ENCODE measurements around the gene PIGL.
"Not testable (repeated sequence)": the region's sequence is repeated elsewhere in the genome, so short reads cannot be mapped to it uniquely, and the experiment has no call there.

Gene PIGL

DNA sequence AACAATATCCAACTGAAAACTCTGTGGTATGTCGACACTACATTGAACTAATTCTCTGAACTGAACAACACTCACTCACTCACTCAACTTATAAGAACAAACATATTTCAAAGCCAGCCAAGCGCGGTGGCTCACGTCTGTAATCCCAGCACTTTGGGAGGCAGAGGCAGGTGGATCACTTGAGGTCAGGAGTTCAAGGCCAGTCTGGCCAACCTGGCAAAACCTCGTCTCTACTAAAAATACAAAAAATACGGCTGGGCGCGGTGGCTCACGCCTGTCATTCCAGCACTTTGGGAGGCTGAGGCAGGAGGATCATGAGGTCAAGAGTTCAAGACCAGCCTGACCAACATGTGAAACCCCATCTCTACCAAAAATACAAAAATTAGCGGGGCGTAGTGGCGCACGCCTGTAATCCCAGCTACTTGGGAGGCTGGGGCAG, 15.3 kb upstream of the PIGL start:
- peaks cover 39% of the 10 kb centered on the region for H3K4me1 ChIP-seq (ENCODE audit: control insufficient read depth, insufficient read depth, low read length)
- not testable (repeated sequence) for H3K4me3 ChIP-seq (ENCODE audit: low read length); H3K36me3 ChIP-seq (ENCODE audit: control insufficient read depth, insufficient read depth, low read length, severe bottlenecking); H3K9ac ChIP-seq (ENCODE audit: low read length); H3K27me3 ChIP-seq (replicated peaks; ENCODE audit: control insufficient read depth, insufficient read depth, low read length); H3K9me3 ChIP-seq (ENCODE audit: control insufficient read depth, low read length)
- peak; percentile 30 for DNase-seq (ENCODE audit: low read depth)

DNA sequence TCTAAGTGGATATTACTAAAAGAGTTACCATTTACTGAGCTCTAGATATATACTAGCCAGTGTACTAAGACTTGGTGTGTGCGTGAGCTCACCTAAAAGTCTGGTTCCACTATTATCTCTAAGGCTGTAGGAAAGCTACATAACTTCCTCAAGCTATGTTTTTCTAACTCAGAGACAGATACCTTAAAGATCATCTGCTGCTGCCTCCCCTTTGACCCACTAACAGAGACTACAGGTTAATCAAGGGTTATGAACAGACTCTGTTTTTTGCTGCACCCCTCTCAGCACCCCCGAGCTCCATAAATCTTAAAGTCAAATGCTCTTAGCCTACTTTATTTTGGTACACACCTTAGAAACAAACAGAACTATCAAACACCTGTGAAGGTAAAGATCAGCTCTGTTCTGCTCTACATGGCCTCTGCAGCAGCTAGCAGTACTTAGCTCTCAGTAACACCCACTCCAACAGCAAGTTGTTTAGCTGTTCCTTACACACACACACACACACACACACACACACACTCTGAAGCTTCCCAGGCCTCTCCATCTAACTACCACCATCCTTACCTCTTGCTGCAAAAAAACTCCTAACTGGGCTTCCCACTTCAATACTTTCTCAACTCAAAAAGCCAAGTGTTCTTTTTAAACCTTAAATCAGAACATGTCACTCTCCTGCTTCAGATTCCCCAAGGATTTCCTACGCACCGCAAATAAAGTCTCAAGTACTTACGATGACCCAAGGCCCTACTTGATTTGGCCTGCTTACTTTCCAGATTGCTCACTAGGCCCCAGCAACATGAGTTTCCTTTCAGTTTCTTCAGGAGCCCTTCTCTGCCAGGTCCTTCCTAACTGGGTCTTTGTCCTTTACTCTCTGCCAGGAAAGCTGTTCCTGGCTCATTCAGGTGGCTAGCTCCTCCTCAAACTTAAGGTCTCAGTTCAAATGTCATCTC, 14.2 kb upstream of the PIGL start:
- Histone ChIP-seq H3K9ac (ENCODE audit: low read length) (peak overlapping the region; percentile 34), H3K4me1 (ENCODE audit: control insufficient read depth, insufficient read depth, low read length) (peaks cover 43% of the 10 kb centered on the region), H3K4me3 (ENCODE audit: low read length) (peak overlapping the region; percentile 52)
- H3K9me3 ChIP-seq (ENCODE audit: control insufficient read depth, low read length); H3K27me3 ChIP-seq (replicated peaks; ENCODE audit: control insufficient read depth, insufficient read depth, low read length); H3K36me3 ChIP-seq (ENCODE audit: control insufficient read depth, insufficient read depth, low read length, severe bottlenecking); DNase-seq (ENCODE audit: low read depth): not testable (repeated sequence)

DNA sequence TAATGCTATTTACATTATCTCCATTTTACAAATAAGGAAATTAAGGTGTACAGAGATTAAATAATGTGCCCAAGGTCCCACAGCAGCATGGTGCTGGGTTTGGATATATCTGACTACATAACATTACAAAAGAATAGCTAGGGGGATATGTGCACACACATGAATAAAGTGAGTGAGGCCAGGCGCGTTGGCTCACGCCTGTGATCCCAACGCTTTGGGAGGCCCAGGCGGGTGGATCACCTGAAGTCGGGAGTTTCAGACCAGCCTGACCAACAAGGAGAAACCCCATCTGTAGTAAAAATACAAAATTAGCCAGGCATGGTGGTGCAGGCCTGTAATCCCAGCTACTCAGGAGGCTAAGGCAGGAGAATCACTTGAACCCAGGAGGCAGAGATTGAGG, 12.2 kb upstream of the PIGL start:
- H3K9me3 ChIP-seq (ENCODE audit: control insufficient read depth, low read length); H3K27me3 ChIP-seq (replicated peaks; ENCODE audit: control insufficient read depth, insufficient read depth, low read length); H3K36me3 ChIP-seq (ENCODE audit: control insufficient read depth, insufficient read depth, low read length, severe bottlenecking); DNase-seq (ENCODE audit: low read depth); H3K9ac ChIP-seq (ENCODE audit: low read length); H3K4me3 ChIP-seq (ENCODE audit: low read length): not testable (repeated sequence)
- H3K4me1 ChIP-seq (ENCODE audit: control insufficient read depth, insufficient read depth, low read length): peaks cover 38% of the 10 kb centered on the region

DNA sequence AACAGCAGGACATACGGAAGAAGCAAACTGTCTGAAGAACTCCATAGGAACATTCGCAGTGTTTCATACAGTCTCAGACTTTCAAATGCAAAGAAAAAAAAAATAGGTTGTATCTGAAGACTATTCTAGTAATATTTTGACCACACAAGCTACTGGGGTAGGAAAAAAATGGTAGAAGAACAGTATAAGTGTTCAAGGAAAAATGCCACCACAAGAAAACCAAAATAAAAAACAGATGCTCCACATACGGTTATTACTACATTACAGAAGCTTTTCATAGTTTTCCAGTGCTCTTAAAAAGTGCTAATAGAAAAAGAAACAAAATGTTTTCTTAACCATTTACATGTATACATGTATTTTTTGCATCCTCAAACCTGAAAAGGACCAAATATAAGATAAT, 5.4 kb upstream of the PIGL start:
- DNase-seq (ENCODE audit: low read depth): peak; percentile 51
- Histone ChIP-seq H3K9me3 (ENCODE audit: control insufficient read depth, low read length) (no peaks in the 10 kb centered on the region), H3K9ac (ENCODE audit: low read length) (no peak overlapping the region), H3K4me3 (ENCODE audit: low read length) (no peak overlapping the region), H3K36me3 (ENCODE audit: control insufficient read depth, insufficient read depth, low read length, severe bottlenecking) (no peaks in the 10 kb centered on the region), H3K4me1 (ENCODE audit: control insufficient read depth, insufficient read depth, low read length) (peaks cover 37% of the 10 kb centered on the region), H3K27me3 (replicated peaks; ENCODE audit: control insufficient read depth, insufficient read depth, low read length) (no peaks in the 10 kb centered on the region)

DNA sequence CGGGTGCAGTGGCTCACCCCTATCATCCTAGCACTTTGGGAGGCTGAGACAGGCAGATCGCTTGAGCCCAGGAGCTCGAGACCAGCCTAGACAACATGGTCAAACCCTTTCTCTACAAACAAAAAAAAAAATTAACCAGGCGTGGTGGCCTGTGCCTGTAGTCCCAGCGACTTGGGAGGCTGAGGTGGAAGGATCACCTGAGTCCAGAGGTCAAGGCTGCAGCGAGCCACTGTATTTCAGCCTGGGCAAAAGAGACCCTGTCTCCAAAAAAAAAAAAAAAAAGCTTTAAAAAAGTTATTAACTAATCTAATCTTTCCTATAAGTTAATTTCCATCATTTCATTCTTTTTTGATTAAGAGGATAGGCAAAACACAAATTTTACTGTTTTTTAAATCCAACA, 4.2 kb upstream of the PIGL start:
- H3K9me3 ChIP-seq (ENCODE audit: control insufficient read depth, low read length): no peaks in the 10 kb centered on the region
- H3K36me3 ChIP-seq (ENCODE audit: control insufficient read depth, insufficient read depth, low read length, severe bottlenecking): no peaks in the 10 kb centered on the region
- no peaks in the 10 kb centered on the region for H3K27me3 ChIP-seq (replicated peaks; ENCODE audit: control insufficient read depth, insufficient read depth, low read length)
- H3K4me3 ChIP-seq (ENCODE audit: low read length): peak overlapping the region; percentile 23
- peaks cover 38% of the 10 kb centered on the region for H3K4me1 ChIP-seq (ENCODE audit: control insufficient read depth, insufficient read depth, low read length)
- no peak overlapping the region for H3K9ac ChIP-seq (ENCODE audit: low read length)
- DNase-seq (ENCODE audit: low read depth): no peak

DNA sequence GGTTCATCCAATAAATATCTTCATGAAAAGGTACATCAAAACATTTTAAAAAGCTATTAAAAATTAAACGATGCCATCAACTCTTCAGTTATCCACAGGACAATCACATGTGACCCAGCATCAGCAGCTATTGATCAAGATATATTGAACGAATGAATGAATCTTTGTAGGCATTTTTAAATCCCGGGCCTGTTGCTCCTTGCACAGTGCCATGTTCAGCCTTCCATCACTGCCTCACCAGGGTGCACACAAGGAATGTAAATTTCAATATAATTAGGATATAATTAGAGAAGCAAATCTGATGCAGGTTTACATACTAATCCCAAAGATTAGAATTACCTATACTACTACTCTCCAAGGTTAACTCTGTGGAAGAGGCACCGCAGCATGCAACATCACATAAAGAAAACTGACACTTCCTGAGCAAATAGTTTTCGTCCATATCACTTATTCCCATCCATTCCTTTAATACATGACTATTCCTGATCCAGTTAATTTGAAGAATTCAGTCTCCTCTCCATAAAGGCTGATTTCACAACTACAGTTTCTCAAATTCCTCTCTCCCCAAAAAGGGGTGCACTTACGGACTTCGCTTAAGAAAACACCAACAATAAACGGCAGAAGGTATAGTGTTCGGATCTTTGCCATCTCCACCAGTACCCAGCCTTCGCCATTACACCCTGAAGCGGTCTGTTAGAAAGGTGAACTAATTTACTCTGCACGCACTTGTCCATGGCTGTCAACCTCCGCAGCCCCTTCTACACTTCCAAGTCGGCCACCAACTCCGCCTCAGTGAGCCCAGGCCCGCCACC, 2.6 kb upstream of the PIGL start:
- no peaks in the 10 kb centered on the region for H3K9me3 ChIP-seq (ENCODE audit: control insufficient read depth, low read length)
- peak; percentile 61 for DNase-seq (ENCODE audit: low read depth)
- peak overlapping the region; percentile 96 for H3K9ac ChIP-seq (ENCODE audit: low read length)

DNA sequence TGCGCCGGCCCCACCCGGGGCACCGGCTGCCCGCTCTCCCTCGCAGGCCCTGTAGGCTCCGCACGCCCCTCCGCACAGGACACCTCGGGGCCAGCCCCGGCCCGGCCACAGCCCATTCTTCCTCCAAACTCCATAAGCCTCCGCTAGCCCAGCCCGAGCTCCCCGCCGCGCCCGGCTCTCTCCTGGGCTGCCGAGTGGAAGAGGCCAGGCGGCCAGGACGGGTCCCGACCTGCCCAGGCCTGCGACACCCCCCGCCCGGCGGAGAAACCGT, 2.1 kb upstream of the PIGL start:
- DNase-seq (ENCODE audit: low read depth): no peak
- no peaks in the 10 kb centered on the region for H3K9me3 ChIP-seq (ENCODE audit: control insufficient read depth, low read length)
- H3K36me3 ChIP-seq (ENCODE audit: control insufficient read depth, insufficient read depth, low read length, severe bottlenecking): no peaks in the 10 kb centered on the region

More for the DNA sequence above, 2.6 kb upstream of the PIGL start:
- H3K27me3 ChIP-seq (replicated peaks; ENCODE audit: control insufficient read depth, insufficient read depth, low read length): no peaks in the 10 kb centered on the region
- no peaks in the 10 kb centered on the region for H3K36me3 ChIP-seq (ENCODE audit: control insufficient read depth, insufficient read depth, low read length, severe bottlenecking)
- peak overlapping the region; percentile 97 for H3K4me3 ChIP-seq (ENCODE audit: low read length)
- peaks cover 40% of the 10 kb centered on the region for H3K4me1 ChIP-seq (ENCODE audit: control insufficient read depth, insufficient read depth, low read length)

DNA sequence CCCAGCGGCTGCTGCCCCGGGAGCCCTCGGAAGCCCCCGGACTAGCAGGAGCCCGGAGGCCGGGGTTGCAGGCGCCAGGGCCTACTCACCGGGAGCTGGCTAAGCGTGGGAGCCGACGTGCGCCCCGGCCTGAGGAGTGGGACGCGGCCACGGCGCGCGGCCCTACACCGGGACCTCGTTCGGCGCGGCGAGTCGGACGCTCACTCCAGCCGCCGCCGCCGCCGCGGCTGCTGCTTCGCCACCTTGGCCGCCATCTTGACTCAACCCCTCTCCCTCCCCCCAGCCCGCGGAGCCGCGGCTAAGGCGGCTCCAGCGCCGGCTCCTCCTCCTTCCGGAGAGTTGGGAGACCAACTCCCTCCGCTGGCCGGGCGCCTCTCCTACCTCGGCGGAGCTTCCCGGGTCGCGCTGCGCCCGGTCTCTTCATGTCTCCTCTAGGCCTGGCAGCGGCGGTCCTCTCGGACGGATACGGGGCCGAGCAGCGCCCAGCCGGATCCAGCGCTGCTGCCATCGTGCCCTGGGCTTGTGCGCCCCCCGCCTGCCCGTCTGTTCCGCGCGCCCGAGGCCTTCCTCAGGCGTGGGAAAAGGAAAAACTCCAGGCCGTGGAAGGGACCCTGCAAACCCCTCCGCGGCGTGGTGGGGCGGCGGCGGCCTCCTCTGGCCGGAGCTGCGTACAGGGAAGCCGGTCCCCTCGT, 1.6 kb upstream of the PIGL start, which contains the start of gene NCOR1:
Gene NCOR1, minus strand, starts transcription at position 262 of the 692 bp plus-strand sequence. CDS start 20,965 bp downstream, outside the sequence.
- Histone ChIP-seq H3K9ac (ENCODE audit: low read length) (peak within 1 kb of the TSS; percentile 96), H3K27me3 (replicated peaks; ENCODE audit: control insufficient read depth, insufficient read depth, low read length) (no peaks in the 10 kb centered on the region), H3K4me1 (ENCODE audit: control insufficient read depth, insufficient read depth, low read length) (peaks cover 40% of the 10 kb centered on the region), H3K9me3 (ENCODE audit: control insufficient read depth, low read length) (no peaks in the 10 kb centered on the region), H3K36me3 (ENCODE audit: control insufficient read depth, insufficient read depth, low read length, severe bottlenecking) (no peaks in the 10 kb centered on the region), H3K4me3 (ENCODE audit: low read length) (peak within 1 kb of the TSS; percentile 97)
- peak; percentile 98 for DNase-seq (ENCODE audit: low read depth)

More for the DNA sequence above, 2.1 kb upstream of the PIGL start:
- Histone ChIP-seq H3K4me3 (ENCODE audit: low read length) (peak overlapping the region; percentile 97), H3K27me3 (replicated peaks; ENCODE audit: control insufficient read depth, insufficient read depth, low read length) (no peaks in the 10 kb centered on the region), H3K9ac (ENCODE audit: low read length) (peak overlapping the region; percentile 96), H3K4me1 (ENCODE audit: control insufficient read depth, insufficient read depth, low read length) (peaks cover 40% of the 10 kb centered on the region)

DNA sequence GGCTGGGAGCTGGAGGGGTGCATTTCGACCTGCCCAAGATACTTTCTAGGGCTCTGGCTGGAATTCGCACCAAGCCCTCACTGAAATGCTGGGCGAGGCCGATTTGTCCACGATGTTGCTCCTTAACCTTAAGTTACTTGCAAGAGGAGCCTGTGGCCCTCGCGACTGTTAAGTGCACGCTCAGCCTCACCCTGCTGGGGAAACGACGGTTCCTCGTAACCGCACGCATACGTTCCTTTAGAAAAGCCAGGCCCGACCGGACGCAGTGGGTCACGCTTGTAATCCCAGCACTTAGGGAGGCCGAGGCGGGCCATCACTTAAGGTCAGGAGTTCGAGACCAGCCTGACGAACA, 1.1 kb upstream of the PIGL start:
- H3K4me3 ChIP-seq (ENCODE audit: low read length): peak overlapping the region; percentile 97
- H3K9me3 ChIP-seq (ENCODE audit: control insufficient read depth, low read length): no peaks in the 10 kb centered on the region
- peak overlapping the region; percentile 96 for H3K9ac ChIP-seq (ENCODE audit: low read length)
- no peaks in the 10 kb centered on the region for H3K27me3 ChIP-seq (replicated peaks; ENCODE audit: control insufficient read depth, insufficient read depth, low read length)
- peaks cover 40% of the 10 kb centered on the region for H3K4me1 ChIP-seq (ENCODE audit: control insufficient read depth, insufficient read depth, low read length)
- no peaks in the 10 kb centered on the region for H3K36me3 ChIP-seq (ENCODE audit: control insufficient read depth, insufficient read depth, low read length, severe bottlenecking)
- DNase-seq (ENCODE audit: low read depth): no peak

DNA sequence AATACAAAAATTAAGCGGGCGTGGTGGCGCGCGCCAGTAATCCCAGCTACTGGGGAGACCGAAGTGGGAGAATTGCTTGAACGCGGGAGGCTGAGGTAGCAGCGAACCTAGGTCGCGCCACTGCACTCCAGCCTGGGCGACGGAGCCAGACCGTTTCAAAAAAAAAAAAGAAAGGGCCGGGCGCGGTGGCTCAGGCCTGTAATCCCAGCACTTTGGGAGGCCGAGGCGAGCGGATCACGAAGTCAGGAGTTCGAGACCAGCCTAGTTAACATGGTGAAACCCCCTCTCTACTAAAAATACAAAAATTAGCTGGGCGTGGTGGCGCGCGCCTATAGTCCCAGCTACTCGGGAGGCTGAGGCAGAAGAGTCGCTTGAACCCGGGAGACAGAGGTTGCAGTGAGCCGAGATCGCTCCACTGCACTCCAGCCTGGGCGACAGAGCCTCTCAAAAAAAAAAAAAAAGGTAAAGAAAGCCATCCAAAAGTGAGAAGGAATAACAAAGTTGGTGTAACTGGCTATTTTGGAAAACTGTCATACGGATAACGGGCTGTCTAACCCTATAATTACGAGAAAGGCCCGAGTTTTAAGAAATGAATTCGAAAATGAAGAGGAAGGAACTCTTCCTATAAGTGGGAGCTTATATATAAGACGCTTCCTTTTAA, 539 bp upstream of the PIGL start:
- H3K9me3 ChIP-seq (ENCODE audit: control insufficient read depth, low read length); H3K36me3 ChIP-seq (ENCODE audit: control insufficient read depth, insufficient read depth, low read length, severe bottlenecking); H3K27me3 ChIP-seq (replicated peaks; ENCODE audit: control insufficient read depth, insufficient read depth, low read length); DNase-seq (ENCODE audit: low read depth): not testable (repeated sequence)
- Histone ChIP-seq H3K4me1 (ENCODE audit: control insufficient read depth, insufficient read depth, low read length) (peaks cover 38% of the 10 kb centered on the region), H3K9ac (ENCODE audit: low read length) (peak overlapping the region; percentile 96), H3K4me3 (ENCODE audit: low read length) (peak overlapping the region; percentile 97)
